ENCODE measurements around the gene GLCE. TPM values are rescaled to one million over a fixed set of nuclear protein-coding genes. Genes with fewer than 3 reads are reported as not detected.

Gene GLCE
- total and polyA plus RNA-seq, 9 of the 15 experiments (the other 6 are each of a cell fraction or from before 2014, with no cell fraction given) = 4.6 to 12.3 (median 10.6) TPM

- TF ChIP-seq ILF3 (IDR thresholded peaks at IDR 0.05; ENCODE audit: borderline replicate concordance) (no peak), POU5F1 (IDR thresholded peaks at IDR 0.05; ENCODE audit: borderline replicate concordance, low read depth, low read length, partially characterized antibody) (no peak), CEBPB (tag; IDR thresholded peaks at IDR 0.05) (no peak), ZNF232 (CRISPR knock-in tag; IDR thresholded peaks at IDR 0.05) (no peak), DDX20 (tag; IDR thresholded peaks at IDR 0.05; ENCODE audit: low read depth) (no peak), HES1 (IDR thresholded peaks at IDR 0.05; ENCODE audit: low read depth) (no peak), ZNF586 (CRISPR knock-in tag; conservative IDR thresholded peaks at IDR 0.05) (no peak), TAF7 (tag; IDR thresholded peaks at IDR 0.05) (peak; percentile 69), SIN3A (IDR thresholded peaks at IDR 0.05; ENCODE audit: borderline replicate concordance in 2 of 2, control insufficient read depth in 1 of 2, low read depth in 2 of 2, low read length in 2 of 2) (peak in 1 of 2 experiments; percentile 33; a peak in 1 of 4 replicates), TRIM24 (IDR thresholded peaks at IDR 0.05) (no peak), KAT8 (IDR thresholded peaks at IDR 0.05; ENCODE audit: low read depth) (no peak), CREBBP (IDR thresholded peaks at IDR 0.05; ENCODE audit: low read depth, low read length) (no peak), HBP1 (CRISPR knock-in tag; IDR thresholded peaks at IDR 0.05) (no peak), ZNF584 (CRISPR knock-in tag; IDR thresholded peaks at IDR 0.05; ENCODE audit: low read depth) (no peak), RBM22 (IDR thresholded peaks at IDR 0.05; ENCODE audit: low read depth, low read length, poor library complexity, severe bottlenecking) (no peak), ZBTB17 (CRISPR knock-in tag; IDR thresholded peaks at IDR 0.05) (peak; percentile 59; the same call in 1 of the 2 replicates), ZNF175 (CRISPR knock-in tag; IDR thresholded peaks at IDR 0.05; ENCODE audit: low read depth) (no peak)
- TF ChIP-seq, protein P1, sequence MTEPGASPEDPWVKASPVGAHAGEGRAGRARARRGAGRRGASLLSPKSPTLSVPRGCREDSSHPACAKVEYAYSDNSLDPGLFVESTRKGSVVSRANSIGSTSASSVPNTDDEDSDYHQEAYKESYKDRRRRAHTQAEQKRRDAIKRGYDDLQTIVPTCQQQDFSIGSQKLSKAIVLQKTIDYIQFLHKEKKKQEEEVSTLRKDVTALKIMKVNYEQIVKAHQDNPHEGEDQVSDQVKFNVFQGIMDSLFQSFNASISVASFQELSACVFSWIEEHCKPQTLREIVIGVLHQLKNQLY (CRISPR knock-in tag; conservative IDR thresholded peaks at IDR 0.05) = no peak
- TF ChIP-seq, protein P2, sequence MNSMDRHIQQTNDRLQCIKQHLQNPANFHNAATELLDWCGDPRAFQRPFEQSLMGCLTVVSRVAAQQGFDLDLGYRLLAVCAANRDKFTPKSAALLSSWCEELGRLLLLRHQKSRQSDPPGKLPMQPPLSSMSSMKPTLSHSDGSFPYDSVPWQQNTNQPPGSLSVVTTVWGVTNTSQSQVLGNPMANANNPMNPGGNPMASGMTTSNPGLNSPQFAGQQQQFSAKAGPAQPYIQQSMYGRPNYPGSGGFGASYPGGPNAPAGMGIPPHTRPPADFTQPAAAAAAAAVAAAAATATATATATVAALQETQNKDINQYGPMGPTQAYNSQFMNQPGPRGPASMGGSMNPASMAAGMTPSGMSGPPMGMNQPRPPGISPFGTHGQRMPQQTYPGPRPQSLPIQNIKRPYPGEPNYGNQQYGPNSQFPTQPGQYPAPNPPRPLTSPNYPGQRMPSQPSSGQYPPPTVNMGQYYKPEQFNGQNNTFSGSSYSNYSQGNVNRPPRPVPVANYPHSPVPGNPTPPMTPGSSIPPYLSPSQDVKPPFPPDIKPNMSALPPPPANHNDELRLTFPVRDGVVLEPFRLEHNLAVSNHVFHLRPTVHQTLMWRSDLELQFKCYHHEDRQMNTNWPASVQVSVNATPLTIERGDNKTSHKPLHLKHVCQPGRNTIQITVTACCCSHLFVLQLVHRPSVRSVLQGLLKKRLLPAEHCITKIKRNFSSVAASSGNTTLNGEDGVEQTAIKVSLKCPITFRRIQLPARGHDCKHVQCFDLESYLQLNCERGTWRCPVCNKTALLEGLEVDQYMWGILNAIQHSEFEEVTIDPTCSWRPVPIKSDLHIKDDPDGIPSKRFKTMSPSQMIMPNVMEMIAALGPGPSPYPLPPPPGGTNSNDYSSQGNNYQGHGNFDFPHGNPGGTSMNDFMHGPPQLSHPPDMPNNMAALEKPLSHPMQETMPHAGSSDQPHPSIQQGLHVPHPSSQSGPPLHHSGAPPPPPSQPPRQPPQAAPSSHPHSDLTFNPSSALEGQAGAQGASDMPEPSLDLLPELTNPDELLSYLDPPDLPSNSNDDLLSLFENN (IDR thresholded peaks at IDR 0.05; ENCODE audit: low read depth in 2 of 2, low read length in 2 of 2) = no peak
- TF ChIP-seq, protein P3, sequence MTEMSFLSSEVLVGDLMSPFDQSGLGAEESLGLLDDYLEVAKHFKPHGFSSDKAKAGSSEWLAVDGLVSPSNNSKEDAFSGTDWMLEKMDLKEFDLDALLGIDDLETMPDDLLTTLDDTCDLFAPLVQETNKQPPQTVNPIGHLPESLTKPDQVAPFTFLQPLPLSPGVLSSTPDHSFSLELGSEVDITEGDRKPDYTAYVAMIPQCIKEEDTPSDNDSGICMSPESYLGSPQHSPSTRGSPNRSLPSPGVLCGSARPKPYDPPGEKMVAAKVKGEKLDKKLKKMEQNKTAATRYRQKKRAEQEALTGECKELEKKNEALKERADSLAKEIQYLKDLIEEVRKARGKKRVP (CRISPR knock-in tag; IDR thresholded peaks at IDR 0.05) = no peak
Measured at GRCh38 chr15:69160141-69160993, at the start of gene GLCE (continued).
